ENCODE results near the gene TEX22. TPM values are rescaled to one million over a fixed set of nuclear protein-coding genes. Genes with fewer than 3 reads are reported as not detected.

Gene TEX22
- total RNA-seq, 1 donor from 2014 or later = 3.2 TPM

GRCh38 chr14:105351920-105352851 lies 46.2 kb upstream of the TEX22 start:
- Histone ChIP-seq H3K27ac (no peak overlapping the region), H3K4me1 (peaks cover 5% of the 10 kb centered on the region), H3K36me3 (peaks cover 7% of the 10 kb centered on the region), H3K27me3 (no peaks in the 10 kb centered on the region), H3K9me3 (no peaks in the 10 kb centered on the region), H3K4me3 (no peak overlapping the region)
- DNase-seq = peak; percentile 90
- peak; percentile 96 for ATAC-seq
- peak; percentile 86 for TF ChIP-seq CTCF (IDR thresholded peaks at IDR 0.05)
- intact Hi-C loops (cut with DNase I) = loop anchor here (10.0 kb wide), 1 partner anchor 257 kb away; no protein-coding TSS in a partner anchor

GRCh38 chr14:105353136-105353535 lies 45.2 kb upstream of the TEX22 start:
- ATAC-seq = no peak
- Histone ChIP-seq H3K27ac (no peak overlapping the region), H3K4me3 (no peak overlapping the region), H3K27me3 (no peaks in the 10 kb centered on the region), H3K4me1 (peaks cover 5% of the 10 kb centered on the region), H3K36me3 (peaks cover 7% of the 10 kb centered on the region), H3K9me3 (no peaks in the 10 kb centered on the region)
- no peak for TF ChIP-seq CTCF (IDR thresholded peaks at IDR 0.05)
- DNase-seq = no peak
- intact Hi-C loops (cut with DNase I) = loop anchor here (10.0 kb wide), 1 partner anchor 258 kb away; no protein-coding TSS in a partner anchor

GRCh38 chr14:105354541-105354940 lies 43.8 kb upstream of the TEX22 start:
- no peak for TF ChIP-seq CTCF (IDR thresholded peaks at IDR 0.05)
- no peak overlapping the region for H3K4me3 ChIP-seq
- H3K4me1 ChIP-seq = peaks cover 5% of the 10 kb centered on the region
- peaks cover 7% of the 10 kb centered on the region for H3K36me3 ChIP-seq
- DNase-seq (no peak), ATAC-seq (no peak)
- intact Hi-C loops (cut with DNase I) = loop anchor here (10.0 kb wide), 1 partner anchor 260 kb away; no protein-coding TSS in a partner anchor
- no peaks in the 10 kb centered on the region for H3K27me3 ChIP-seq
- no peak overlapping the region for H3K27ac ChIP-seq
- no peaks in the 10 kb centered on the region for H3K9me3 ChIP-seq

- Histone ChIP-seq H3K36me3 (peaks cover 7% of the 10 kb centered on the region), H3K9me3 (no peaks in the 10 kb centered on the region), H3K27me3 (no peaks in the 10 kb centered on the region), H3K4me3 (no peak overlapping the region), H3K4me1 (peaks cover 5% of the 10 kb centered on the region), H3K27ac (no peak overlapping the region)
- TF ChIP-seq CTCF (IDR thresholded peaks at IDR 0.05) = no peak
- DNase-seq (no peak), ATAC-seq (no peak)
- intact Hi-C loops (cut with DNase I) = loop anchor here (5.0 to 10.0 kb wide), 2 partner anchors 153 to 260 kb away; no protein-coding TSS in a partner anchor
Measured at GRCh38 chr14:105355049-105355575, 43.2 kb upstream of the TEX22 start.

- no peak for TF ChIP-seq CTCF (IDR thresholded peaks at IDR 0.05)
- DNase-seq = no peak
- Histone ChIP-seq H3K4me3 (no peak overlapping the region), H3K9me3 (no peaks in the 10 kb centered on the region), H3K27ac (no peak overlapping the region), H3K36me3 (peaks cover 9% of the 10 kb centered on the region), H3K27me3 (no peaks in the 10 kb centered on the region), H3K4me1 (peaks cover 5% of the 10 kb centered on the region)
- intact Hi-C loops (cut with DNase I) = loop anchor here (5.0 to 10.0 kb wide), 2 partner anchors 154 to 261 kb away; no protein-coding TSS in a partner anchor
- ATAC-seq = no peak
Measured at GRCh38 chr14:105355850-105356604, 42.3 kb upstream of the TEX22 start.
